ENCODE data around the gene TADA2B. TPM values are rescaled to one million over a fixed set of nuclear protein-coding genes. Genes with fewer than 3 reads are reported as not detected.

The TADA2B gene
- total RNA-seq, 1 experiment from 2014 or later: 15.2 TPM

DNA sequence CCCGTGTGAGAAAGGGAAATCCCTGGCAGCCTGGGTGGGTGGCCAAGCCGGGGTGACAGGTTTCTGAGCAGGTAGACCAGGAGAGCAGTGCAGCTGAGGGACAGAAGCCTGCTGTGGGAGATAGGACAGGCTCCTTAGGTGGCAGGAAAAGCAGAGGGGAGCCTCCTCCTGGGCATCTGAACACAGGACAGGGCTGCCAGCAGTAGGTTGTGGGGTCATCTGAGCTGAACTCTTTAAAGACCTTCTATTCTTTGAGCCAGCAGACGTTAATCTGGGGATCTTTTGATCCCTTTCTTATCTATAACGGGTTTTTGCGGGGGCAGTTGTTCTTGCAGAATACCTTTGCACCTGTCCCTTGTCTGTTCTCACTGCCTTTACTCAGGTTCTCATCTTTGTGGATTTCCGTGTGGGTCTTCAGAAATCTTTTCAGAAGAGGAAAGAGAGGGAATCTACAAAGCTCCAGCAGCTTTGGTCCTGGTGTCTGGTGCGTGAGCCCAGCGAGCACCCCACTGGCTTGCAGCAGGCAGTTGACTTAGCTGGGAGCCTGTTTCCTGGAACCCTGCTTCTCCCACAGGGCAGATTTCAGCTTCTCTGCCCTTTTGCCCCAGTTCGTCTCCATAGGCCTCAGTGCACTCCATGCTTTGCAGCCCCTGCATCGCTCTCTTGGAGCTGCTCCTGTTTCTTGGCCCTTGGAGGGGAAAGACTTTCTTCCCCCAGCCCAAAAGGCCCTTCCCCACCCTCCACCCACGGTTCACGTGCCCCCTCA is 35.8 kb upstream of the TADA2B start:
- no peak overlapping the region for H3K4me3 ChIP-seq (ENCODE audit: low read depth, low read length, poor library complexity, severe bottlenecking)
- BruUV-seq (replicated peaks): no TSS peak
- POLR2A ChIA-PET (ENCODE audit: low non-redundant PET): no interaction called here

GRCh38 chr4:7007944-7008343 is 35.2 kb upstream of the TADA2B start:
- TF ChIP-seq EZH2 (IDR thresholded peaks at IDR 0.05; ENCODE audit: borderline replicate concordance, low read depth, low read length, poor library complexity, severe bottlenecking): no peak
- no peak for TF ChIP-seq CTCF (conservative IDR thresholded peaks at IDR 0.05; ENCODE audit: low read depth, low read length)
- H3K4me1 ChIP-seq (ENCODE audit: insufficient read depth, low read length, poor library complexity, severe bottlenecking): no peaks in the 10 kb centered on the region
- CTCF ChIA-PET: no interaction called here
- no peaks in the 10 kb centered on the region for H3K27me3 ChIP-seq (replicated peaks; ENCODE audit: insufficient read depth, low read depth, low read length, poor library complexity)
- intact Hi-C loops (cut with micrococcal nuclease; ENCODE audit: unreplicated experiment): no loop called here
- POLR2A ChIA-PET (ENCODE audit: low non-redundant PET): no interaction called here
- H3K9me3 ChIP-seq (ENCODE audit: low read depth, low read length, poor library complexity, severe bottlenecking): no peaks in the 10 kb centered on the region
- no peak for DNase-seq (ENCODE audit: low spot score)
- BruUV-seq (replicated peaks): no TSS peak
- peaks cover 28% of the 10 kb centered on the region for H3K36me3 ChIP-seq (ENCODE audit: insufficient read depth, low read length, poor library complexity, severe bottlenecking)
- H3K4me3 ChIP-seq (ENCODE audit: low read depth, low read length, poor library complexity, severe bottlenecking): no peak overlapping the region
- H3K27ac ChIP-seq (ENCODE audit: low read depth, low read length, poor library complexity, severe bottlenecking): no peak overlapping the region

More for the DNA sequence above, 35.8 kb upstream of the TADA2B start:
- no peaks in the 10 kb centered on the region for H3K27me3 ChIP-seq (replicated peaks; ENCODE audit: insufficient read depth, low read depth, low read length, poor library complexity)
- no peak for TF ChIP-seq CTCF (conservative IDR thresholded peaks at IDR 0.05; ENCODE audit: low read depth, low read length)
- TF ChIP-seq EZH2 (IDR thresholded peaks at IDR 0.05; ENCODE audit: borderline replicate concordance, low read depth, low read length, poor library complexity, severe bottlenecking): no peak
- intact Hi-C loops (cut with micrococcal nuclease; ENCODE audit: unreplicated experiment): no loop called here
- no peaks in the 10 kb centered on the region for H3K9me3 ChIP-seq (ENCODE audit: low read depth, low read length, poor library complexity, severe bottlenecking)
- CTCF ChIA-PET: no interaction called here
- H3K36me3 ChIP-seq (ENCODE audit: insufficient read depth, low read length, poor library complexity, severe bottlenecking): peaks cover 28% of the 10 kb centered on the region
- no peak overlapping the region for H3K27ac ChIP-seq (ENCODE audit: low read depth, low read length, poor library complexity, severe bottlenecking)
- DNase-seq (ENCODE audit: low spot score): no peak
- H3K4me1 ChIP-seq (ENCODE audit: insufficient read depth, low read length, poor library complexity, severe bottlenecking): no peaks in the 10 kb centered on the region

- ChIA-PET CTCF (no interaction called here), POLR2A (ENCODE audit: low non-redundant PET) (no interaction called here)
- no TSS peak for BruUV-seq (replicated peaks)
- peaks cover 32% of the 10 kb centered on the region for H3K36me3 ChIP-seq (ENCODE audit: insufficient read depth, low read length, poor library complexity, severe bottlenecking)
- H3K27me3 ChIP-seq (replicated peaks; ENCODE audit: insufficient read depth, low read depth, low read length, poor library complexity): no peaks in the 10 kb centered on the region
- no peak for DNase-seq (ENCODE audit: low spot score)
- TF ChIP-seq CTCF (conservative IDR thresholded peaks at IDR 0.05; ENCODE audit: low read depth, low read length): no peak
- TF ChIP-seq EZH2 (IDR thresholded peaks at IDR 0.05; ENCODE audit: borderline replicate concordance, low read depth, low read length, poor library complexity, severe bottlenecking): no peak
- intact Hi-C loops (cut with micrococcal nuclease; ENCODE audit: unreplicated experiment): no loop called here
- H3K4me3 ChIP-seq (ENCODE audit: low read depth, low read length, poor library complexity, severe bottlenecking): no peak overlapping the region
- H3K27ac ChIP-seq (ENCODE audit: low read depth, low read length, poor library complexity, severe bottlenecking): no peak overlapping the region
- no peaks in the 10 kb centered on the region for H3K4me1 ChIP-seq (ENCODE audit: insufficient read depth, low read length, poor library complexity, severe bottlenecking)
- no peaks in the 10 kb centered on the region for H3K9me3 ChIP-seq (ENCODE audit: low read depth, low read length, poor library complexity, severe bottlenecking)
Measured at GRCh38 chr4:7009564-7009963, 33.6 kb upstream of the TADA2B start.
